GM19240 (cell line): ENCODE measurements around the gene UVRAG.
"Not testable (repeated sequence)": the region's sequence is repeated elsewhere in the genome, so short reads cannot be mapped to it uniquely, and the experiment has no call there.

Experiments used
- DNase-seq: peaks from one replicate; pipeline ENCODE4 v3.0.0; 2011; ENCODE audit warnings: low spot score; ENCODE audit not compliant: insufficient read length

UVRAG gene

DNA sequence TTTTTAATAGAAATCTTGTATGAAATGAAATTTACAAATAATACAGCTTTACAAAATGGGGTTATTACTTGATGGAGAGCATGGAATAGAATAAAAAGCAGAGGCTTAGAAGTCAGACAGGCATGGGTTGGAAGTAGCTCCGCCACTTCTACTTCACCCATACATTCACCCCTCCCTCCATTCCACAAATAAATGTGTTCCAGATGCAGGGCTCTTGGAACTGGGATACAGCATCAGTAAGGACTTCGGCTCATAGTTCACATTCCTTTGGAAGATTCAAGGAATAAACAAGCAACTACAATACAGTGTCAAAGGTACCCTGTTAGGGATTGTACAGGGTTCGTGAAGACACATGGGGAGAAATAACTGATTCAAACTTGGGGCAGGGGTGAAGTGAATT, 234.5 kb downstream of the UVRAG start:
- no peak for DNase-seq

DNA sequence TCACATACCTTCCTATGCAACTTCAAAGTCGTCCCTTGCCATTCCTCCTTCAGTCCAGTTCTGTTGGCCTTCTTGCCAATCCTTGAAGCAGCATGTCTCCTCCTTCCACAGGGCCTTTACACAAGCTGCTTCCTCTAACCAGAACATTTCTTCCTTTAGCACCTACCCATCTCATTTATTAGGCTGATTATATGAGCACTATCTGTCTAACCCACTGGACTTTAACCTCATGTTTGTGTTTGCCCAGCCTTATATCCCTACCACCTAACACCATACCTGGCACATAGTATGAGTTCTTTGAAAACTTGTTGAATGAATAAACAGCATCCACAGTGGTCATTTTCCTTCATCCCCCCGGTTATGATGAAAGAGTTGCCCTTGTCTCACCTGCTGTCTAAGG, 236.9 kb downstream of the UVRAG start:
- no peak for DNase-seq

DNA sequence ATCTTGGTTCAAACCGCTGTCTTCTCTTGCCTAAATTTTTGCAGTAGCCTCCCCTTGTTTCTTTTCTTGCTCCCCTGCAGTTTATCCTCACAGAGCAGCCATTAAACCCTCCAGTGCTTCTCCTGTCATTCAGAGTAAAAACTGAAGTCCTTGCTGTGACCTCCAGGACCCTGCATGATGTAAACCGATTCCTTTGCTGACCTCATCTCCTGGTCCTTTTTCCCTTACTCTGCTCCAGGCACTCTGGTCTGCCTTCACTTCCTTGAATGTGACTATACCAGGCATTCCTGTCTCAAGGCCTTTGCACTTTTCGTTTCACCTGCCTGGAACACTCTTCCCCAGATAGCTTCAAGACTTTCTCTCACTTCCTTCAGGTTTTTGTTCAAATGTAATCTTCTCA, 239.3 kb downstream of the UVRAG start:
- no peak for DNase-seq

DNA sequence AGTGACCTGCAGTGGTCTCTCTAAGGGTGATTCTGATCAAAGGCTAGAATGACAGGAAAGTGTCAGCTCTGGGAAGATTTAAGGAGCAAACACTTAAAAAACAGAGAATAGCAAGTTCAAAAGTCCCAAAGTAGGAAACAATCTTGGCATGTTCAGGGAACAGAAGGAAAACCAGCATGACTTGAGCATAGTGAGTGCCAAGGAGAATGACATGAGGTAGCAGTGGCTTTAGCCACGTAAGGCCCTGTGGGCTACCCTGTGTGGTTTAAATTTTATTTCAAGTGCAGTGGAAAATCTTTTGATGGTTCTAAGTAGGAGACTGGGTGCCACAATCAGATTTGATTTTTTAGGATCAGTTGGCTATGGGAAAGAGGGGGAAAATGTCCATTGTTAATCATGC, 241.9 kb downstream of the UVRAG start:
- DNase-seq: no peak

DNA sequence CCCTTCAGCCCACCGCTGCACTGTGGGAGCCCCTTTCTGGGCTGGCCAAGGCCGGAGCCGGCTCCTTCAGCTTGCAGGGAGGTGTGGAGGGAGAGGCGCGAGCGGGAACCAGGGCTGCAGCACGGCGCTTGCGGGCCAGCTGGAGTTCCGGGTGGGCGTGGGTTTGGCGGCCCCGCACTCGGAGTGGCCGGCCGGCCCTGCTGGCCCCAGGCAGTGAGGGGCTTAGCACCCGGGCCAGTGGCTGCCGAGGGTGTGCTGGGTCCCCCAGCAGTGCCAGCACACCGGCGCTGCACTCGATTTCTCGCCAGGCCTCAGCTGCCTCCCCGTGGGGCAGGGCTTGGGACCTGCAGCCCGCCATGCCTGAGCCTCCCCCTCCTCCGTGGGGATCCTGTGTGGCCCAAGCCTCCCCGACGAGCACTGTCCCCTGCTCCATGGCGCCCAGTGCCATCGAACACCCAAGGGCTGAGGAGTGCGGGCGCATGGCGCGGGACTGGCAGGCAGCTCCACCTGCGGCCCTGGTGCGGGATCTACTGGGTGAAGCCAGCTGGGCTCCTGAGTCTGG, 245.5 kb downstream of the UVRAG start:
- not testable (repeated sequence) for DNase-seq

DNA sequence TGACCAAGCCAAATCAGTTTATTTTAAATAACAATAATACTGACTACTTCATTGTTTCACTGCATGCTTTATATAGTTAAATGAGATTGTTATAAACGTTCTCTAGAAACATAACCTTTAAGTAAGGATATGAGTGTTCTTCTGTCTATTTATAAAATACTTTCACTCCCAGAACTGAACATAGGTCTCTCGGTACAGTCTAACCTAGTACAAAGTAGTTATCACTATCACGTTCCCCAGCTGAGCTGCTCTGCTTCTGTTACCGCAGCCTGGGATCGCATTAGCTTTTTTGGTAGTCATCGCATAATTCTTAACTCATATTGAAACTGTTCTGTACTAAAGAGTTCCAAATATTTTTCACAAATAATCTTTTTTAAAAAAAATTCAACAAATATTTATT, 247.7 kb downstream of the UVRAG start:
- peak; percentile 36 for DNase-seq

DNA sequence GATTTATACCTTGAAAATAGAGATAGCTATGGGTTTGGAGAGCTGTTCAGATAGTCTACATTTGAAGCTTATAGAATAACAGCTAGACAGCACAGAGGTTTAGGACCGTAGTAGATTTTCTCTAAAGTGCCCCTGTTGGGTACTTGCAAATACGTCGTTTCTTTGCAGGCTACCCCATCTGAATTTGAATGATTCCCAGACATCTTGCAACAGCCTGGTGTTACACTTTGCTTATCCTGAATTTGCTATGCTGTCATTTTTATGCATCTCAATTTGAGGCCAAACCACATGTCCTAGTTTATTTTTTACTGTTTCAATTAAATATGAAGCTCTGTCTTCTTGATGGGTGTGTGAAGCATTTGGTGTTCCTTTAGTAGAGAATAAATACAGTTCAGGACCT, 249.2 kb downstream of the UVRAG start:
- no peak for DNase-seq

DNA sequence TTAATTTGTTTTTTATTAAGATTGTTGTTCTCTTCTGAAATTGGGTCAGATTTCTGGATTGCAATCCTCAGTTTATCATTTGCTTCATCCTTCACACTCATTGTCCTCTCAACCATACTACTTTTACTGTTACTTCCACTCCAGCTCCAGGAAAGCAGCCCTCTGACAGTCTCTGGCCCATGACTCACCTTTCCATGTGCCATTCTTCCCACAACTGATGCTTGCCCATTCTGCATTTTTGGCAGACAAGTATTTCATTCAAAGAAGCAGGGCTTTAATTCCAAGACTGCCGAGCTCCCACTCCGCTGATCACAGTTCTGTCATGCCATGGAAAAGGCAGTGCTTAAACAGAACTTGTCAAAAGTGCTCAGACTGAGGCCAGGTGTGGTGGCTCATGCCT, 252.1 kb downstream of the UVRAG start:
- DNase-seq: no peak

DNA sequence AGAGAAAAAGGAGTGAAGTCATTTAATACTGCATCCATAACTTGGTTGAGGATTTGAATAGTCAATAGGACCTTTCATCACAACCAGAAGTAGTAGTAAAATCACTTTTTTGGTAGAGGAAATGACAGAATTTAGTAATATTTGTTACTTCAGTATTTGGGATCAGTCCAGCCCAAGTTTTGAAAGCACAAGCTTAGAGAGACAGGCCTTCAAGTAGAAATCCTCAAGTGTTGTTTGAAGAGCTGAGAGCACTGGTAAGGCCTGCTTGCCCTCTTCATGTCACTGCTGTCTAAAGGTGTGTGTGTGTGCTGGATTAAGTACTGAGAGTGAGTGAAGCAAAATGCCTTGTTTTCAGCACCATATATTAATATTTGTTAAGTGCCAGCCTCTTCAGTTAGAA, 254.0 kb downstream of the UVRAG start:
- no peak for DNase-seq

DNA sequence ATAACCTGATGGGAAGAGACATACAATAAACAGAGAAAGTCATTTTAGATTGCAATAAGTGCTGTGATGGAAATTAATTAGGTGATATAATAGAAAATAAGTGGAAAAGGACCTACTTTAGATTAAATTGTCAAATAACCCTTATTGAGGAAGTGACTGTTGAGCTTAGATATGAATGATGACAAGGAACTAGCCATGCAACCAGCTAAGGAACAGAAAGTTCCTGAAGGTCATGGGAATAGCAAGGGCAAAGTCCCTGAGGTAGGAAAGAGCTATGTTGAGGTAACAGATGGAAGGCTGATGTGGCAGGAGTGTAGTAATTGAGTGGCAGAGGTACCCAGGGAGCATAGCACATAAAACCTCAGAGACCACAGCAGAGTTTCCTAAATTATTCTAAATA, 256.1 kb downstream of the UVRAG start:
- DNase-seq: no peak

DNA sequence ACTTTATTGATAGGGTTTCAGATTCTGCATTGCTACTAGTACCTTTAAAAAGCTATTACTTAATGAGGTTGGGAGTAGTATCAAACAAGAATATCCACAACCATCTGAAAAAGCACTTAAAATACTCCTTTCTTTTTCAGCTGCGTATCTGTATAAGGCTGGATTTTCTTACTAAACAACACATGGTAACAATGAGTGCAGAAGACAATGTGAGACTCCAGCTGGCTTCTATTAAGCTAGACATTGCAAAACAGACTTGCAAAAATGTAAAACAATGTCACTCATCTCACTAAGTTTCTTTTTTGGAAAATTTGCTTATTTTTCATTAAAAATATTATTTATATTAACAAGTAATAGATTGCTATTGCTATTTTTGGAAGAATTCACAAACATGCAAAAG, 258.7 kb downstream of the UVRAG start:
- no peak for DNase-seq

DNA sequence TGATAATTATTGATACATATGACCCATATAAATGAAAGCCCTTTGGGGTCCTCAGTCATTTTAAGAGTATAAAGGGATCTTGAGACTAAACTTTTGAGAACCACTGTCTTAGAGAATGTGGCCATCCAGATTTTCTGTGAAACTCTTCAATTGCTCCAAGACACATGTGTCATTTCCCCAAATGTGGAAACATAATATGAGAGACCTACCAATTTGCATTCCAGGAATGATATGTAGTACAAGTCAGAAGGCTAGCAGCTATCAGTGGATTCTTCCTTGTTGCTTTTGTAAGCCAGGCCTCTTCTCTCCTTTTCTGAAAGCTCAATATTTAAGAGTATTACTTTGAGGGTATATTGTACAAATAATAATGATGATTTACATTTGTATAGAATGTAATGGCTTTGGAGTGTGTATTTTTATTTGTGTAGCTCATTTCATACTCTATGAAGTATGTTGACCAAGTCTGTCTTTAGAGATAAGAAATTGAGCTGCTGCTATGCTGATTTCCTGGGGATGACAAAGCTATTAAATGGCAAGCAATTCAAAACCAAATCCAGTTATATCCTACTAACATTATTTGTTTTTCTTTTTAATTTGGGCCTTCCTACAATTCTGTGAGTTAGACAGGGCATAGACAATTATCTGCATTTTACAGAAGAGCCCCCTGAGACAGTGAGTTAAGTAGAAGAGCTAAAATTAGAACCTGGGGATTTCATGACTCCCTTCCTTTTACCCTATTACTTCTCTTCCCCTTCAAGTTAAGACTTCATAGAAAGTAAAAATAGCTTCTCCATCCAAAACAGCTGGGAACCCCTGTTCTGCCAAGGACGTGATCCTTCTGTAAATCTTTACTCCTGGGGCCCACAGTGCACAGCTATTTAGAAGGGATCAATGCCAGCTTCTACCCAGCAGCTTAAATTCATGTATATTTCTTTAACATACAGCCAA, 259.4 kb downstream of the UVRAG start:
- no peak for DNase-seq

DNA sequence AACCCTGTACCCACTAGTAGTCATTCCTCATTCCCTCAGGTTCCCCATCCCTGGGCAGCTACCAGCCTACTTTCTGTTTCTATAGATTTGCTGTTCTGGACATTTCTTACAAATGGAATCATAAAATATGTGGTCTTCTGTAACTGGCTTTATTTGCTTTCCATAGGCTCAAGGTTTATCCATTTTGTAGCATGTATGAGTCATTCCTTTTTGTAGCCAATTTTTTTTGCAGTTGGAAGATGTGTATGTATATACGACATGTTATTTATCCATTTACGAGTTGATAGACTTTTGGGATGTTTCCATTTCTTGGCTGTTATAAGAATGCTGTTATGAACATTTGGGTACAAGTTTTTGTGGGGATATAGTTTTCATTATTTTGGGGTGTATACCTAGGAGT, 260.7 kb downstream of the UVRAG start:
- DNase-seq: no peak

DNA sequence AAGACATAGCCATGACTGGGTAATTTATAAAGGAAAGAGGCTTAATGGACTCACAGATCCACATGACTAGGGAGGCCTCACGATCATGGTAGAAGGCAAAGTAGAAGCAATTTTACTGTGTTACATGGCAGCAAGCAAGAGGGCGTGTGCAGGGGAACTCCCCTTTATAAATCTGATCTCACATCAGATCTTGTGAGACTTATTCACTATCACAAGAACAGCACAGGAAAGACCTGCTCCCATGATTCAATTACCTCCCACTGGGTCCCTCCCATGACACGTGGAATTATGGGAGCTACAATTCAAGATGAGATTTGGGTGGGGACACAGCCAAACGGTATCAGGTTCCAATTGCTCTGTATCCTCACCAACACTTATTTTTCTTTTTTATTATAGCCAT, 261.2 kb downstream of the UVRAG start:
- not testable (repeated sequence) for DNase-seq

DNA sequence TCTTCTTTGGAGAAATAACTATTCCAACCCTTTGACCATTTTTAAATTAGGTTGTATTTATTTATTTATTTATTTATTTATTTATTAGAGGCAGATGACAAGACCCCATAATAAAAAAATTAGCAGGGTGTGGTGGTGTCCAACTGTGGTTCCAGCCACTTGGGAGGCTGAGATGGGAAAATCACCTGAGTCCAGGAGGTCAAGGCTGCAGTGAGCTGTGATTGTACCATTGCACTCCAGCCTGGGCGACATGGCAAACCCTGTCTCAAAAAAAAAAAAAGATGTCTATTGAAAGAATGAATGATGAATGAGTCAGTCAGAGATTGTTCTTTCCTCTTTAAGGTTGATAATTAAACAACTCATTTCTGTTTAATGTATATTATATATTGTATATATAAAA, 261.7 kb downstream of the UVRAG start:
- DNase-seq: no peak

DNA sequence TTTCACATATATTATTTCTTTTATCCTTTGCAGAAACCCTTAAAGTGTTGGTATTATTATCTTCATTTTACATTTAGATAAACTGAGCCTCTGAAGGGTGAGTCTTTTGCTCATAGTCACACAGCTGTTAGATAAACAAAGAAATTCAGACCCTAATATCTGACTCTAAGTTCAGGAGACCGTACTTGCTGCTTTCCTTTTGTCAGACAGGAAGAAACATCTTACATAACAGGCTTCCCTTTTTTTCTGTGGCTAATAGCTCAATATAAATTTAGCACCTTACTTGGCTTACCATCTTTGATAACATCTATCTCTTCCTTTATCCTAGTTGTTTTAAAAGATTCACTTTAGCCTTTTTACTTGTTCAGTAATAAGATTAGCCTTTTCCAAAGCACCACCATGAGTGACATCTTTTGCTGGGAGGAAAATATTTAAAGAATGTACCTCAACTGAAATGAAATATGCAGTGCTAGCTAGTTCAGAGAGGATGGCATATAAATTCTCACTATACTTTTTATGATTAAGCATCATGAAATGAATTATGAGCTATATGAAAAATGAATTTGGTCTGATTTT, 262.7 kb downstream of the UVRAG start:
- no peak for DNase-seq

DNA sequence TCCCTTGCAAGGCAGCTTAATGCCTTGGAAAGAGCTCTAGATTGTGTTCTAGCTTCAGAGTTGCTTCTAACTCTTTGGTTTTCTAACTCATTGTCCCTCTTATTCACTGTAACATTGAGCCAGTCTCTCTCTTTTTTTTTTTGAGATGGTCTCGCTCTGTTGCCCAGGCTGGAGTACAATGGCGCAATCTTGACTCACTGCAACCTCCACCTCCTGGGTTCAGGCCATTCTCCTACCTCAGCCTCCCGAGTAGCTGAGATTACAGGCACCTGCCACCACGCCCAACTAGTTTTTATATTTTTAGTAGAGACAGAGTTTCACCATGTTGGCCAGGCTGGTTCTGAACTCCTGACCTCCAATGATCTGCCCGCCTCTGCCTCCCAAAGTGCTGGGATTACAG, 266.1 kb downstream of the UVRAG start:
- DNase-seq: not testable (repeated sequence)

DNA sequence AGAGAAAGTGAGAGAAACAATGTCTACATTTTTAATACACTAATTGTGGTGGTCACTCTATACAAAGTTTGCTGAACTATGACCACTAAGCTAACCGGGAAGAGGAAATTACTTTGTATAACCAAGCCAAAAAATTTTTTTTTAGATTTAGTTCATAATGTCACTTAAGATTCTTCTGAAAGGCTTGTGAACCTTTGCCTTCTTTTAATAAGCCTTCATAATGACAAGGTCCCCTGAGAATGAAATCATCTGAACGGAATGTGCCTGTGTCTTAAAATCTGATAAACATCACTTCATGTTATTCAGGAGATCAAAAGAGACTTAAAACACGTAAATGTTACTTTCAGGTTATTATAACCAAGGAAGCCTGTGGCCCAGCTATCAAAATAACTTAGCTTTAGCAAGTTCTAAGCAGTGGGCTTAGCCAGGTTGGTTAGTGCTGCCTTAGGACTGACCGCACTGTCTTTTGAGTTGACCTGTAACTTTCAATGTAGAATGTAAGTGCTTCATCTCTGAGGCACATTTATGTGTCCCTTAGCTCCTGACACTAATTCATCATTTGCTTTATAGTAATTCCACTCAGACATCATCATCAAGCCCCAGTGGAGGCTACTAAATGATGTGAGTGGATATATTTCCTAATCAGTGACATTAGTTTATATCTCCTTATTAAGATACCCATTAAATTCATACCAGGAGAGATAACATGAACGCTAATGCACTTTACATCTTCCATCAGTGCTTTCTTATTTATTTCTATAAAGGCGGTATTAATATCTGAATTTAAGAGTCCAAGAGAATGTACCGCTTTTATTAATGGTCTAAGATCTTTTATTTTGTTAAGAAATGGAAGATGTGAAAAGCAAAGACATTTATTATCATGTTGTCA, 268.8 kb downstream of the UVRAG start:
- DNase-seq: no peak

DNA sequence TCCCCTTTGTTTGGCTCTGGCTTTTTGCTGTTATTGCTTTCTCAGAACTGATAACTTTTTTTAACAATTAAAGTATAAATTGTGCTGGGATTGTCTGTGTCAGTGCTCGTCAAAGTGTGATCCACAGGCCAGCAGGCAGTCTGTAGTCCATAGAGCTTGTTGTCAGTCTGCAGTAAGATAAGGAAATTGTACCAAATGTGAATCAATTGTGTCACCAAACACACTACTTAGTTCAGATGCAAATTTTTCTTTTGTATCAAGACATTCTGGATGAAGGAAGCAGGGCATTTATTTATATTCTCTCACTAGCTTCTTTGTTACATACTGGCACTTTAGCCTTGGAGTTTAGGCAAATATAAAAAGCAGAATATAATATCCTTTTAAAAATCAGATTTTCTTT, 270.3 kb downstream of the UVRAG start:
- no peak for DNase-seq

DNA sequence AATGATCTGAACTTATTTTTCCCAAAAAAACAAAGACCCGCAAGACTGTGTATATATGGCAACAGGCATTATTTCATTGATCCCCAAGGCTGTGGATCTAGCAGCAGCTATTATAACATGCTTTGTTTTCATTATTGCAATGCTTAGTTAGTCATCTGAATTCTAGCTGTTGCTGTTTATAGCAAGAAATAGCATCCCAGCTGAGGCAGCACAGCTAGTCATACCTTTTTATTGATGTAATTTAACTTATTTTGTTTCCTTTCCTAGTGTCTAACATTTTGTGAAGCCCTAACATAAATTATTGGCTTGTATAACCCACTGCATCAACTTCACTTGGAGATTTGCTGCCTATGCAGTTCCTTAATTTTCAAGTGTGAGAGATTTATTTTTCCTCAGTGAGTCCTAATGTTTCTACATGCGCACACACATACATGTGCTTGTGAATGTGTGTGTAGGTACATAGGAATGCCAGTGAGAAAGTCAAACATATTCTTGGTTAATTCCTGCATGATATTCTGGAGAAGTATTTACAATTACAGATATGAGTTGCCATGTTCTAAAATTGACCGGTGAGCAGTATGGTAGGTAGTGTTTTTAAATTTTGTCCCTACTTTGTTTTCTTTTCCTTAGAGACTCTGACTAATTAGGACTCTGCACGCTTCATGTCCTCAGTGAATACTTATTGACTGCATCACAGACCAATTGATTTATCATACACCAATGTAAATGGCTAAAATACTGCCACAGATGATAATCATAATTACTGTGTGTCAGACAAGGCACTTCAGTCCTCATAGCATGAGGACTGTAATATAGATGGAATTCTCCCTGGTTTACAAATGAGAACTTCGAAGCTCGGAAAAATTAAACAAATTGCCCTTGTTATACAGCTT, 272.0 kb downstream of the UVRAG start:
- DNase-seq: no peak

DNA sequence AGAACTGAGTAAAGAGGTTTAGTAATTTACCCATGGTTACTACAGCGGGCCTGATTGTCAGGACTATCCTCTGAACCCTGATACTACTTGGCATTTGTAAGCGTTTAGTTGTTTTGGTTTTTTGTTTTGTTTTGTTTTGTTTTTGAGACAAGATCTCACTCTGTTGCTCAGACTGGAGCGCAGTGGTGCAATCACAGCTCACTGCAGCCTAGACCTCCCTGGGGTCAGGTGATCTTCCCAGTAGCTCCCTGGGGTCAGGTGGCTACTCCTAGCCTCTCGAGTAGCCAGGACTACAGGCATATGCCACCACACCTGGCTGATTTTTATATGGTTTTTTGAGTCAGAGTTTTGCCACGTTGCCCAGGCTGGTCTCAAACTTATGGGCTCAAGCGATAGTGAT, 272.7 kb downstream of the UVRAG start:
- DNase-seq: no peak
